SU-DHL-6 (cell line): ENCODE measurements around the gene HIVEP3.

Experiments used
- H2AFZ ChIP-seq: fragments of 200-600 bp; sonication (generic); 2 replicates; pipeline ENCODE4 v1.6.1; 2014; ENCODE audit warnings: low read depth, mild to moderate bottlenecking, moderate library complexity, mixed read lengths, antibody characterized with exemption, low read length; ENCODE audit not compliant: severe bottlenecking
- H3F3A ChIP-seq: fragments of 200-600 bp; shearing (Covaris generic); 2 replicates; pipeline ENCODE4 v1.6.0; 2016; ENCODE audit warnings: antibody characterized with exemption, mild to moderate bottlenecking; ENCODE audit not compliant: insufficient read depth
- H3K27ac ChIP-seq: fragments of 200-600 bp; sonication (generic); 2 replicates; pipeline ENCODE4 v1.5.1; 2016; ENCODE audit warnings: low read depth, mild to moderate bottlenecking, low read length, moderate library complexity, mixed read lengths
- H3K27me3 ChIP-seq: fragments of 200-600 bp; sonication (generic), shearing (Covaris generic); 2 replicates; pipeline ENCODE4 v1.6.0; 2014; ENCODE audit warnings: mild to moderate bottlenecking, low read length
- H3K36me3 ChIP-seq: fragments of 200-600 bp; sonication (generic); 2 replicates; pipeline ENCODE4 v1.6.1; 2014; ENCODE audit warnings: mild to moderate bottlenecking, low read length, mixed read lengths
- H3K4me2 ChIP-seq: fragments of 300-600, 200-600 bp; shearing (Covaris generic), sonication (generic); 2 replicates; pipeline ENCODE4 v1.6.0; 2014; ENCODE audit warnings: low read length, low read depth, mild to moderate bottlenecking; ENCODE audit not compliant: poor library complexity, severe bottlenecking
- H3K4me3 ChIP-seq: fragments of 200-600 bp; sonication (generic); 2 replicates; pipeline ENCODE4 v1.5.1; 2014; ENCODE audit warnings: antibody characterized with exemption, low read length, mild to moderate bottlenecking, mixed read lengths; ENCODE audit not compliant: insufficient read depth, poor library complexity, severe bottlenecking
- H3K79me2 ChIP-seq: fragments of 200-600 bp; sonication (generic); 2 replicates; pipeline ENCODE4 v1.6.1; 2014; ENCODE audit warnings: mild to moderate bottlenecking, low read length, moderate library complexity; ENCODE audit not compliant: insufficient read depth
- H3K9ac ChIP-seq: fragments of 200-600 bp; sonication (generic); 2 replicates; pipeline ENCODE4 v1.7.0; 2014; ENCODE audit warnings: mild to moderate bottlenecking, low read length
- H3K9me2 ChIP-seq: fragments of 200-600 bp; sonication (generic); replicated peaks from 2 replicates; pipeline ENCODE4 v1.6.1; 2014; ENCODE audit warnings: low read length; ENCODE audit not compliant: insufficient read depth
- H3K9me3 ChIP-seq: fragments of 200-600 bp; sonication (generic); 2 replicates; pipeline ENCODE4 v1.6.1; 2014; ENCODE audit warnings: low read length, mixed read lengths; ENCODE audit not compliant: insufficient read depth
- H4K20me1 ChIP-seq: fragments of 200-600 bp; sonication (generic); 2 replicates; pipeline ENCODE4 v1.6.1; 2014; ENCODE audit warnings: low read depth, mild to moderate bottlenecking, antibody characterized with exemption, low read length, moderate library complexity, mixed read lengths
- CTCF ChIP-seq: fragments of 200-600 bp; sonication (generic); IDR thresholded peaks from one replicate; pipeline ENCODE4 v1.5.1; 2017; ENCODE audit warnings: antibody characterized with exemption, mild to moderate bottlenecking, low read length, moderate library complexity; ENCODE audit not compliant: insufficient read depth, poor library complexity, severe bottlenecking
- EZH2phosphoT487 ChIP-seq: fragments of 200-600 bp; sonication (generic), shearing (Covaris generic); conservative IDR thresholded peaks from 2 replicates; pipeline ENCODE4 v1.6.1; 2018; ENCODE audit warnings: mild to moderate bottlenecking, antibody characterized with exemption, low read length, moderate library complexity, mixed read lengths

The HIVEP3 gene

GRCh38 chr1:41716188-41717130 lies 202.3 kb downstream of the HIVEP3 start:
- TF ChIP-seq CTCF (no peak), EZH2phosphoT487 (no peak)
- Histone ChIP-seq H3K36me3 (no peaks in the 10 kb centered on the region), H2AFZ (no peak overlapping the region), H3K9me2 (no peaks in the 10 kb centered on the region), H3K79me2 (no peaks in the 10 kb centered on the region), H3K27ac (no peak overlapping the region), H3K4me2 (no peak overlapping the region), H3K9me3 (no peaks in the 10 kb centered on the region), H3F3A (no peaks in the 10 kb centered on the region; the same call in 1 of the 2 replicates), H3K27me3 (no peaks in the 10 kb centered on the region), H3K9ac (no peak overlapping the region), H4K20me1 (no peaks in the 10 kb centered on the region), H3K4me3 (no peak overlapping the region)

GRCh38 chr1:41715441-41716095 lies 203.2 kb downstream of the HIVEP3 start:
- Histone ChIP-seq H3K4me3 (no peak overlapping the region), H3K9ac (no peak overlapping the region), H3K36me3 (no peaks in the 10 kb centered on the region), H3F3A (no peaks in the 10 kb centered on the region; the same call in 1 of the 2 replicates), H3K27me3 (no peaks in the 10 kb centered on the region), H3K27ac (no peak overlapping the region), H2AFZ (no peak overlapping the region), H3K4me2 (no peak overlapping the region), H4K20me1 (no peaks in the 10 kb centered on the region), H3K79me2 (no peaks in the 10 kb centered on the region), H3K9me2 (no peaks in the 10 kb centered on the region), H3K9me3 (no peaks in the 10 kb centered on the region)
- TF ChIP-seq EZH2phosphoT487, result no peak
- TF ChIP-seq CTCF, result no peak

GRCh38 chr1:41714638-41715389 lies 203.9 kb downstream of the HIVEP3 start:
- Histone ChIP-seq H3K9me2 (no peaks in the 10 kb centered on the region), H3K9ac (no peak overlapping the region)

More at GRCh38 chr1:41714638-41715389, 203.9 kb downstream of the HIVEP3 start:
- no peaks in the 10 kb centered on the region; the same call in 1 of the 2 replicates for H3F3A ChIP-seq
- no peak overlapping the region for H3K4me2 ChIP-seq
- no peak overlapping the region for H3K27ac ChIP-seq
- no peak overlapping the region for H3K4me3 ChIP-seq
- no peaks in the 10 kb centered on the region for H3K9me3 ChIP-seq
- no peaks in the 10 kb centered on the region for H4K20me1 ChIP-seq
- no peaks in the 10 kb centered on the region for H3K27me3 ChIP-seq
- TF ChIP-seq CTCF (no peak), EZH2phosphoT487 (no peak)
- no peaks in the 10 kb centered on the region for H3K36me3 ChIP-seq
- no peak overlapping the region for H2AFZ ChIP-seq
- H3K79me2 ChIP-seq, result no peaks in the 10 kb centered on the region
